Activated CD4-positive, alpha-beta T cell treated with anti-CD3 and anti-CD28 coated beads, Interleukin-2, amount 10 ng/mL, durations not matched to agents 7 days and 5 days (primary cell): ENCODE results near the gene MX2. TPM values are rescaled to one million over a fixed set of nuclear protein-coding genes. Genes with fewer than 3 reads are reported as not detected.
"Not testable (repeated sequence)": the region's sequence is repeated elsewhere in the genome, so short reads cannot be mapped to it uniquely, and the experiment has no call there.

Source experiments
- CTCF ChIA-PET: fragments of 350-600 bp; sonication (Branson Sonifier 250); formaldehyde crosslinking; loops from one replicate; lab custom pipeline; 2021; ENCODE audit warnings: antibody characterized with exemption; lab: Charles Lee
- POLR2A ChIA-PET: fragments of 350-600 bp; sonication (Branson Sonifier 250); formaldehyde crosslinking; loops from one replicate; lab custom pipeline; 2021; ENCODE audit warnings: antibody characterized with exemption; lab: Charles Lee
- DNase-seq: peaks from one replicate; pipeline ENCODE4 v3.0.0-alpha.2; 2020
- H3K27ac Mint-ChIP-seq: one replicate; pipeline ENCODE4 v1.8.0; 2021; ENCODE audit warnings: mild to moderate bottlenecking, moderate library complexity, mixed read lengths
- H3K27me3 Mint-ChIP-seq: one replicate; pipeline ENCODE4 v1.8.0; 2021; ENCODE audit warnings: mixed read lengths
- H3K36me3 Mint-ChIP-seq: one replicate; pipeline ENCODE4 v1.8.0; 2021; ENCODE audit warnings: low read depth, mixed read lengths
- H3K4me1 Mint-ChIP-seq: one replicate; pipeline ENCODE4 v1.8.0; 2021; ENCODE audit warnings: mixed read lengths
- H3K4me3 Mint-ChIP-seq: one replicate; pipeline ENCODE4 v1.8.0; 2021; ENCODE audit warnings: mild to moderate bottlenecking, moderate library complexity, mixed read lengths
- H3K9me3 Mint-ChIP-seq: one replicate; pipeline ENCODE4 v1.8.0; 2021; ENCODE audit warnings: mixed read lengths
- total RNA-seq, 2 experiments: library from RNA; stranded (reverse); gene quantifications; one replicate each; pipeline ENCODE4 v1.2.3, GENCODE V29; 2021

Gene MX2
- total RNA-seq, 2 experiments from 2014 or later = 108 to 117 TPM

DNA sequence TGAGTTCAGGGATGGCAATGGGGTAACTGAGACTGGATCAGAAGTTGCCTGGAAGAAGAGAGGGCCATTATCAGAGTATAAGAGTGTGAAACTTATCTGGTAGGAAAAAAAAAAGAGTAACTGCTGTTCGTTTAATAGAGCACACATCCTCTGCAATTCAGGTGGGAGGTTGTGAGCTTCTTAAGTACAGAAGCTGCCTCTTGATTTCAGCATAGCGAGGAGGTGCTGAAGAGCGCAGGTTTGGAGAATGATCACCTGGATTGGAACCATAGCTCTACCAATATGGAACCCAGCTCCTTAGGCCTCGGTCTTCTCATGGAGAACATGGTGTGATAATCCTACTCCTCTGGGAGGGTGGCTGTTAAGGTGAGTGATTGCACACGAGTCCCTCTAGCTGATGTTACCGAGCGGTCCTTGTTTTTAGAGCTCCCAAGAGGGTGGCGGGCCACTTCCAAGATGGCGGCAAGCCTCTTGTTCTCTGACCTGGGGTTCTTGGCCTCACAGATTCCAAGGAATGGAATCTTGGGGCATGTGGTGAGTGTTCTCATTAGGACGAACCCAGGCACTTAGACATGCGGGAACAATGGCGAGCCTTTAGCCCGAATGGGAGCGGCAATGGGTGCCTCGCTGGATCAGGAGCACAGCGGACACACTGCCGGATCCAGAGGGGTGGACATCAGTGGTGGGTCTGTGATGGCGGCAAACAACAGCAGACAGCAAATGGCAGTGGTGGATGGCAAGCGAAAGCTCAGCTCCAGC lies 60.9 kb downstream of the MX2 start:
- CTCF ChIA-PET = interaction anchor here (0.7 to 2.1 kb wide), 5 partner anchors 10 to 60 kb away, joined by 3 to 6 read pairs (median 3); no protein-coding TSS in a partner anchor
- no peaks in the 10 kb centered on the region for H3K27me3 Mint-ChIP-seq
- DNase-seq = no peak
- no peak overlapping the region for H3K4me3 Mint-ChIP-seq
- H3K36me3 Mint-ChIP-seq = peaks cover 44% of the 10 kb centered on the region
- POLR2A ChIA-PET = interaction anchor here (1.5 to 1.6 kb wide), 2 partner anchors 53 to 61 kb away, joined by 7 read pairs; partner anchors contain the start of gene MX2
- H3K4me1 Mint-ChIP-seq = peaks cover 70% of the 10 kb centered on the region
- peaks cover 7% of the 10 kb centered on the region for H3K9me3 Mint-ChIP-seq
- peak overlapping the region; percentile 100 for H3K27ac Mint-ChIP-seq

- ChIA-PET CTCF (interaction anchor here (0.7 to 2.1 kb wide), 4 partner anchors 11 to 60 kb away, joined by 3 to 6 read pairs (median 4); no protein-coding TSS in a partner anchor), POLR2A (interaction anchor here (1.5 to 1.6 kb wide), 2 partner anchors 54 to 62 kb away, joined by 7 read pairs; partner anchors contain the start of gene MX2)
- DNase-seq, H3K27me3 Mint-ChIP-seq, H3K4me3 Mint-ChIP-seq, H3K9me3 Mint-ChIP-seq: not testable (repeated sequence)
- Mint-ChIP-seq H3K36me3 (peaks cover 49% of the 10 kb centered on the region), H3K4me1 (peaks cover 75% of the 10 kb centered on the region), H3K27ac (peak overlapping the region; percentile 100)
Observed at GRCh38 chr21:41423305-41423636, 61.4 kb downstream of the MX2 start.

- ChIA-PET POLR2A (interaction anchor here (0.8 to 2.4 kb wide), 4 partner anchors 56 to 64 kb away, joined by 3 to 7 read pairs (median 6); partner anchors contain the start of gene MX2), CTCF (interaction anchor here (2.3 kb wide), 1 partner anchor 14 kb away, joined by 9 read pairs; no protein-coding TSS in a partner anchor)
- H3K27me3 Mint-ChIP-seq = no peaks in the 10 kb centered on the region
- peaks cover 78% of the 10 kb centered on the region for H3K4me1 Mint-ChIP-seq
- H3K36me3 Mint-ChIP-seq = peaks cover 68% of the 10 kb centered on the region
- no peak for DNase-seq
- H3K9me3 Mint-ChIP-seq = peaks cover 3% of the 10 kb centered on the region
- H3K4me3 Mint-ChIP-seq = peak overlapping the region; percentile 96
- peak overlapping the region; percentile 100 for H3K27ac Mint-ChIP-seq
Observed at GRCh38 chr21:41425588-41425953, 63.7 kb downstream of the MX2 start.

DNA sequence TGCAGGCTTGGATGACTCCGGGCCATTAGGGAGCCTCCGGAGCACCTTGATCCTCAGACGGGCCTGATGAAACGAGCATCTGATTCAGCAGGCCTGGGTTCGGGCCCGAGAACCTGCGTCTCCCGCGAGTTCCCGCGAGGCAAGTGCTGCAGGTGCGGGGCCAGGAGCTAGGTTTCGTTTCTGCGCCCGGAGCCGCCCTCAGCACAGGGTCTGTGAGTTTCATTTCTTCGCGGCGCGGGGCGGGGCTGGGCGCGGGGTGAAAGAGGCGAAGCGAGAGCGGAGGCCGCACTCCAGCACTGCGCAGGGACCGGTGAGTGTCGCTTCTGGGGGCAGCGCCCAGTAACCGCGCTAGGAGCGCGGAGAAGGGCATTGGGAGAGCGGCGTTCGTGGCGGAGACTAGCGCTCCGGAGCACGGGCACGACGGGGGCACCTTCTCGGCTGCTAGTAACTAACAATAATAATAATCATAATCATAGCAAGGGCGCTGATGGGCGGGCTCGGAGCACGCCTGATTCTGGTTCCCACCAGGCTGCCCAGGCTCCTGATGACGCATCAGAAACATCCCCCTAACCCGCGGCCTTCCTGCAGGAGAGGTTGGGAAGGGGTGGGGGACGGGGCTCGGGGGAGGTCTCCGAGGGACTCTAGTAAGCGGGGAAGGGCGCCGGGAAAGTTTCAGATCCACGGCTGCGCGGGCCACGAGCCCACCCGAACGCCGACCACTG lies 64.3 kb downstream of the MX2 start, which contains the start of gene MX1:
TSS of gene MX1 (plus strand) at position 286 of the 722 bp plus-strand sequence. CDS start 5,832 bp downstream, outside the sequence.
- CTCF ChIA-PET = interaction anchor here (2.3 kb wide), 1 partner anchor 14 kb away, joined by 9 read pairs; no protein-coding TSS in a partner anchor
- no peaks in the 10 kb centered on the region for H3K27me3 Mint-ChIP-seq
- H3K4me1 Mint-ChIP-seq = peaks cover 76% of the 10 kb centered on the region
- POLR2A ChIA-PET = interaction anchor here (0.8 to 2.4 kb wide), 3 partner anchors 56 to 64 kb away, joined by 3 to 7 read pairs (median 7); partner anchors contain the start of gene MX2
- peak within 1 kb of the TSS; percentile 96 for H3K4me3 Mint-ChIP-seq
- H3K27ac Mint-ChIP-seq = peak within 1 kb of the TSS; percentile 100
- peaks cover 3% of the 10 kb centered on the region for H3K9me3 Mint-ChIP-seq
- peaks cover 71% of the 10 kb centered on the region for H3K36me3 Mint-ChIP-seq
- peak; percentile 97 for DNase-seq

GRCh38 chr21:41426676-41427404 lies 65.0 kb downstream of the MX2 start:
- H3K36me3 Mint-ChIP-seq = peaks cover 76% of the 10 kb centered on the region

DNA sequence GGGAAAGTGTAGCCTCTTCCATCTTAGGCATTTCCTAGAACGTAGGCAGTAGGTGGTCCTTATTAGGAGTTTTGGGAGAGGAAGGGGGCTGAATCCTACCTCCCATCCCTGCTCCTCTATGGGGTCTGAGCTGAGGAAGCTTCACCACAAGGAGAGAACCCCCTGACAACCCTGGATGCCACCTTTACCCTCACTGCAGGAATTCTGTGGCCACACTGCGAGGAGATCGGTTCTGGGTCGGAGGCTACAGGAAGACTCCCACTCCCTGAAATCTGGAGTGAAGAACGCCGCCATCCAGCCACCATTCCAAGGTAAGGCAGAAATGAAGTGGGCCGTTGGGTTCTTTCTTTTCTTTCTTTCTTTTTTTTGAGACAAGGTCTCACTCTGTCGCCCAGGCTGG lies 65.7 kb downstream of the MX2 start:
- Mint-ChIP-seq H3K4me1 (peaks cover 74% of the 10 kb centered on the region), H3K27ac (peak overlapping the region; percentile 100), H3K27me3 (no peaks in the 10 kb centered on the region), H3K36me3 (peaks cover 78% of the 10 kb centered on the region), H3K4me3 (peak overlapping the region; percentile 96), H3K9me3 (peaks cover 3% of the 10 kb centered on the region)
- ChIA-PET POLR2A (interaction anchor here (1.2 kb wide), 1 partner anchor 65 kb away, joined by 4 read pairs; no protein-coding TSS in a partner anchor), CTCF (interaction anchor here (1.0 to 1.1 kb wide), 2 partner anchors 11 to 26 kb away, joined by 3 read pairs; no protein-coding TSS in a partner anchor)
- DNase-seq = no peak

More at GRCh38 chr21:41426676-41427404, 65.0 kb downstream of the MX2 start:
- Mint-ChIP-seq H3K4me1 (peaks cover 74% of the 10 kb centered on the region), H3K4me3 (peak overlapping the region; percentile 96), H3K27ac (peak overlapping the region; percentile 100), H3K9me3 (peaks cover 3% of the 10 kb centered on the region), H3K27me3 (no peaks in the 10 kb centered on the region)
- ChIA-PET CTCF (interaction anchor here (1.0 kb wide), 1 partner anchor 25 kb away, joined by 3 read pairs; no protein-coding TSS in a partner anchor), POLR2A (interaction anchor here (1.2 to 2.4 kb wide), 2 partner anchors 57 to 64 kb away, joined by 4 to 7 read pairs; no protein-coding TSS in a partner anchor)
- DNase-seq = no peak

- H3K36me3 Mint-ChIP-seq = peaks cover 78% of the 10 kb centered on the region
- peak overlapping the region; percentile 100 for H3K27ac Mint-ChIP-seq
- peaks cover 74% of the 10 kb centered on the region for H3K4me1 Mint-ChIP-seq
- H3K27me3 Mint-ChIP-seq = no peaks in the 10 kb centered on the region
- no peak for DNase-seq
- H3K9me3 Mint-ChIP-seq = no peaks in the 10 kb centered on the region
- peak overlapping the region; percentile 96 for H3K4me3 Mint-ChIP-seq
- ChIA-PET CTCF (interaction anchor here (1.1 kb wide), 1 partner anchor 10 kb away, joined by 3 read pairs; no protein-coding TSS in a partner anchor), POLR2A (no interaction called here)
Observed at GRCh38 chr21:41428311-41428710, 66.5 kb downstream of the MX2 start.

GRCh38 chr21:41428847-41429246 lies 67.0 kb downstream of the MX2 start:
- peak overlapping the region; percentile 100 for H3K27ac Mint-ChIP-seq

GRCh38 chr21:41429305-41429704 lies 67.5 kb downstream of the MX2 start:
- Mint-ChIP-seq H3K27ac (no peak overlapping the region), H3K27me3 (no peaks in the 10 kb centered on the region), H3K4me3 (peak overlapping the region; percentile 96), H3K4me1 (peaks cover 71% of the 10 kb centered on the region), H3K9me3 (peaks cover under 1% of the 10 kb centered on the region), H3K36me3 (peaks cover 83% of the 10 kb centered on the region)
- CTCF ChIA-PET = interaction anchor here (1.6 kb wide), 1 partner anchor 27 kb away, joined by 4 read pairs; no protein-coding TSS in a partner anchor
- no peak for DNase-seq
- POLR2A ChIA-PET = interaction anchor here (1.4 kb wide), 1 partner anchor 11 kb away, joined by 3 read pairs; no protein-coding TSS in a partner anchor

More at GRCh38 chr21:41428847-41429246, 67.0 kb downstream of the MX2 start:
- Mint-ChIP-seq H3K4me1 (peaks cover 73% of the 10 kb centered on the region), H3K36me3 (peaks cover 79% of the 10 kb centered on the region), H3K4me3 (peak overlapping the region; percentile 96), H3K27me3 (no peaks in the 10 kb centered on the region), H3K9me3 (no peaks in the 10 kb centered on the region)
- ChIA-PET CTCF (no interaction called here), POLR2A (interaction anchor here (1.4 kb wide), 1 partner anchor 11 kb away, joined by 3 read pairs; no protein-coding TSS in a partner anchor)
- DNase-seq = no peak

GRCh38 chr21:41429925-41430491 lies 68.2 kb downstream of the MX2 start:
- CTCF ChIA-PET = interaction anchor here (0.8 to 1.6 kb wide), 2 partner anchors 21 to 28 kb away, joined by 3 to 4 read pairs; no protein-coding TSS in a partner anchor
- peaks cover 89% of the 10 kb centered on the region for H3K36me3 Mint-ChIP-seq
- peak overlapping the region; percentile 96 for H3K4me3 Mint-ChIP-seq
- H3K27ac Mint-ChIP-seq = peak overlapping the region; percentile 71
- no peaks in the 10 kb centered on the region for H3K27me3 Mint-ChIP-seq
- H3K9me3 Mint-ChIP-seq = peaks cover 5% of the 10 kb centered on the region
- peaks cover 71% of the 10 kb centered on the region for H3K4me1 Mint-ChIP-seq
- DNase-seq = no peak
- POLR2A ChIA-PET = interaction anchor here (0.6 to 1.4 kb wide), 4 partner anchors 10 to 1005 kb away, joined by 3 read pairs; no protein-coding TSS in a partner anchor
